Measurements from ENCODE around the gene OCA2.

OCA2 gene

GRCh38 chr15:28120359-28120640 is 21.2 kb upstream of the OCA2 start:
- DNase-seq (ENCODE audit: low read depth, low spot score), result no peak

- DNase-seq (ENCODE audit: low read depth, low spot score), result no peak
These were observed 19.4 kb upstream of the OCA2 start for GRCh38 chr15:28118531-28118930.

DNA sequence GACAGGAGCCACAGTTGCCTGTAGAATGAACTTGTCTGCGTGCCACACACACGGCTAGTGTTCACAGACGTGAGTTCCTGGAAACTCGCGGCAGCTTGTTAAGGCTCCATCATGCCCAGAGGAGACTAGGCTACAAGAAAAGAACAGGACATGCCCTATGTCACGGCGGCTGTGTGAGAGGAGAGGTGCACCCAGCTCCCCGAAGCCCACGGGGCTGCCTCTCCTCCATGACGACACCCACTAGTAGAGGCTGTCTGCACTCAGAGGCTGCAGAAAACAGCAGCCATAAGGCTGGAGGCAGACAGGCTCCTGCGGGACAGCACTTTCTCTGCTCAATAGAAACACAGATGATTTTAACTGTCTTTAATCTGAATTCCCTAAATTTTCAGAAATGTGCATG is 19.0 kb upstream of the OCA2 start:
- DNase-seq (ENCODE audit: low read depth, low spot score), result no peak

GRCh38 chr15:28117432-28117990 is 18.4 kb upstream of the OCA2 start:
- DNase-seq (ENCODE audit: low read depth, low spot score), result no peak

- DNase-seq (ENCODE audit: low read depth, low spot score), result no peak
These were observed 17.7 kb upstream of the OCA2 start for GRCh38 chr15:28116521-28117431.

- DNase-seq (ENCODE audit: low read depth, low spot score), result no peak
These were observed 16.8 kb upstream of the OCA2 start for GRCh38 chr15:28115871-28116270.

- DNase-seq (ENCODE audit: low read depth, low spot score), result no peak
These were observed 15.9 kb upstream of the OCA2 start for GRCh38 chr15:28114721-28115622.

GRCh38 chr15:28114114-28114455 is 15.0 kb upstream of the OCA2 start:
- DNase-seq (ENCODE audit: low read depth, low spot score), result no peak

GRCh38 chr15:28113394-28114113 is 14.4 kb upstream of the OCA2 start:
- DNase-seq (ENCODE audit: low read depth, low spot score), result no peak

DNA sequence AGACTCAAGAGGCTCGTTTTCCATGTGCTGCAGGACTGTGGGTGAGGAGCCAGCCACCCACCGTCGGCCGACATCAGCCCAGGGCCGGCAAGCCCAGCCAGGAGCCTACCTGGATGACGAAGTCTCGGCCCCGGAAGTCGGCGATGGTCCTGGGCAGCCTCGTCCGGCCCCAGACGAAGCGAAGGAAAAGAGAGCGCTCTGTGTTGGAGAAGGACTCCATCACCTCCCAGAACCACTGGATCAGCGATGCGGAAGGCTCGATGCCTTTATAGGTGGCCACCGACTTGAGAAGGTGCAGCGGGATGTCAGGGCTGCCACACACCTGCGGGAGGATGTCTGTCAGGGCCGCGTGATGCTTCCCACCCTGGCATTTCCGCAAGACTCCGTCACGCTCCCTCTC is 13.8 kb upstream of the OCA2 start:
- DNase-seq (ENCODE audit: low read depth, low spot score), result no peak

DNA sequence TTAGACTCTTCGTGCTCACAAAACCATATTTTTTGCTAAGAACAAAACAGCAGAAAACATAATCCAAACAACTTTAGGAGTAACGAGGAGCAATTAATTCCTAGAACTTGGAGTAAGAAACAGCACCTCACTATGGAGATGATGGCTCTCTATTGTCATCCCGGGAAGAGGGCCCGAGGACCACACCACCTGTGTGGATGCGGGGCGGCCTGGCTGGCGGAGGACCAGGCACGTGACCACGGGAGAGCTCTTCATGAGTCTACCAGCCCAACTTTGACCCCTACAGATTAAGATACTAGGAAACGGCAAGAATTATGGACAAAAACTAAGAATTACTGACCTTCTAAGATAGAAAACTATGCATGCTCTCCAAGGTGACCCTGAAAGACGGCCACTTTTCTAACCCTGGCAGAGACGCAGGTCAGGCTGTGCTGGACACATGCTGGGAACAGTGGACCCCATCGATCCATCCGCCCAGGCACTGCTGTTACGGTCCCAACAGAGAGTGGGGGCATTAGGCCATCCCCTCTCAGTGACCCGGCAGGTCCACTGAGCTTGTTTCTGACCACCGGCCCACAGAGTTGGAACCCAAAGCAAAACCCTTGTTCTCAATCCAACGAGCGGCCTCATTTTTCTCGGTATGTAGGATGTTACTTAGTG is 13.1 kb upstream of the OCA2 start:
- no peak for DNase-seq (ENCODE audit: low read depth, low spot score)

GRCh38 chr15:28111543-28111942 is 12.4 kb upstream of the OCA2 start:
- DNase-seq (ENCODE audit: low read depth, low spot score), result no peak

- DNase-seq (ENCODE audit: low read depth, low spot score), result no peak
These were observed 11.4 kb upstream of the OCA2 start for GRCh38 chr15:28110481-28110881.

GRCh38 chr15:28109626-28110455 is 10.7 kb upstream of the OCA2 start:
- no peak for DNase-seq (ENCODE audit: low read depth, low spot score)

- no peak for DNase-seq (ENCODE audit: low read depth, low spot score)
These were observed 8.8 kb upstream of the OCA2 start for GRCh38 chr15:28107904-28108275.

GRCh38 chr15:28107111-28107903 is 8.2 kb upstream of the OCA2 start:
- no peak for DNase-seq (ENCODE audit: low read depth, low spot score)

- DNase-seq (ENCODE audit: low read depth, low spot score), result no peak
These were observed 7.4 kb upstream of the OCA2 start for GRCh38 chr15:28106294-28107110.

GRCh38 chr15:28105793-28106192 is 6.7 kb upstream of the OCA2 start:
- no peak for DNase-seq (ENCODE audit: low read depth, low spot score)

DNA sequence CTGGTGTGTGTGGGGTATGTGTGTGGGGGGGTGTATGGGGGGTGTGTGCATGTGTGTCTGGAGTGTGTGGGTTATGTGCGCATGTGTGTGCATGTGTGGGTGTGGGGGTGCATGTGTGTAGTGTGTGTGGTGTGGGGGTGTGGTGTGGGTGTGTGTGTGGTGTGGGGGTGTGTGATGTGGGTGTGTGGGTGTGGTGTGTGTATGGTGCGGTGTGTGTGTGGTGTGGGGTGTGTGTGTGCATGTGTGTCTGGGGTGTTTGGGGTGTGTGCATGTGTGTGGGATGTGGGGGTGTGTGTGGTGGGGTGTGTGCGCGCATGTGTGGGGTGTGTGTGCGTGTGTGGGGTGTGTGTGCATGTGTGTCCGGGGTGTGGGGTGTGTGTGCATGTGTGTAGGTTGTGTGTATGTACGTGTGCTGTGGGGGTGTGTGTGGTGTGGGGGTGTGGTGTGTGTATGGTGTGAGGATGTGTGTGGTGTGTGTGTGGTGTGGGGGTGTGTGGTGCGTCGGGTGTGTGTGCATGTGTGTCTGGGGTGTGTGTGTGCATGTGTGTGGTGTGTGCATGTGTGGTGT is 6.2 kb upstream of the OCA2 start:
- DNase-seq (ENCODE audit: low read depth, low spot score), result no peak
